Mesenteric fat pad (tissue), 1 donor: ENCODE measurements around the gene EYA3. TPM values are rescaled to one million over a fixed set of nuclear protein-coding genes. Genes with fewer than 3 reads are reported as not detected.

Experiments used
- DNase-seq: peaks from one replicate; pipeline ENCODE4 v3.0.0-alpha.2; 2020; ENCODE audit warnings: low spot score
- total RNA-seq: library from RNA; stranded (reverse); fragmentation: NEBNext Ultra II Directional; extraction: Animal tissue kit (Norgen Biotek cat#: 25700); gene quantifications from one replicate; pipeline ENCODE4 v1.2.1, GENCODE V29; 2021
- donor health status: DM: yes; HTN: yes; CAD: no.

Gene EYA3
- total RNA-seq, 1 donor from 2014 or later: 15.3 TPM

DNA sequence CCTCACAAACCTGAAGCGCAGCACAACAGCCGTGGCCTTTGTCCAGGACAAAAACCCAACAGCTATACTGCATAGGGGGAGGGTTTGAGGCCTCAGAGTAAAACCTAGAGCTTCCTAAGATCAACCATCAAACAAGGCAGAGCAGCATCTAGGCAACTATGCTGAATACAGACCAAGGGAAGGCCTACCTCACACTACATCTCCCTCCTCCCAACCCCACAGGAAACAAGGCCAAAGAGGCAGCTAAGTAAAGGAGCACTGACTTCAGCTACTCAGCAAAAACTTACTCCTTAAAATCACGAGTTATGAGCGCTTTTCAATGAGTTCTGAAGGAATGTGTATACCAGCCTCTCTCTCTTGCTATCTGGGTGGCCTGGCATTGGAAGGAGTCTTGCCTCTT is 116.3 kb downstream of the EYA3 start:
- no peak for DNase-seq

DNA sequence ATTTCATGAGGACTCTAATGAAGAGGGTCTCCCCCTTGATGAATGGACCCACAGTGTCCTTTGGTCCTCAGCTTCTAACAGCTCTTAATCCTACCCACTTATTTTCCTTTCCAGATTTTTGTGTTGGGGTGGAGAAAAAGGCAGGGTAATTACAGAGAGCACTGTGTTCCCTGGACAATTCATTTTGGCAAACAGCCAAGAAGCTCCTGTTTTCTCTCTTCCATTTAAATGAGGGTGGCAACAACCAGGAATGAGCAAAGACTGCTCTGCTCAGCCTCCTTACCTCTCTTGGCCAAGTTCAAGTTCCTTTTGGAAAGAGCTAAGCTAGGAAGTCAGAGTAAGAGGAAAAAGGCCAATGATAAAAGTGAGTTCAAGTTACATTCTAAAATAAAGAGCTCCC is 116.7 kb downstream of the EYA3 start:
- DNase-seq: no peak

DNA sequence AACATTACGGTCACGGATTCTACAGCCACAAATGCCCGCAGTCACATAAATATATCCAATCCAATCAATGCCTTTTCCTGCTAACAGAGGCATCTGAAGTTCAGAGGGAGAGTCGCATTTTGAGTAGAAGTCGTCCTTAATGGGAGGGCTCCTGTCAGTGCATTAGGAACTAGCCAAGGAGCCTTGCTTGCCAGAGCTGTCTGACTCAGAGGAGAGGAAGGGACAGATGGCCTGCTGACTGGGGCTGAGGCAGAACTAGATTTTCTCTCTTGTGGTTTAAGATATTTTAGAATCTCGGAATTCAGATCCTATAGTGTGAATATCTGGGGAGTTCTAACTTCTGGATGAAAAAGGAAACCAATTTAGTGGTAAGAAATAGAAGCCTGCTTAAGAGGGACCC is 118.0 kb downstream of the EYA3 start:
- peak; percentile 14 for DNase-seq

DNA sequence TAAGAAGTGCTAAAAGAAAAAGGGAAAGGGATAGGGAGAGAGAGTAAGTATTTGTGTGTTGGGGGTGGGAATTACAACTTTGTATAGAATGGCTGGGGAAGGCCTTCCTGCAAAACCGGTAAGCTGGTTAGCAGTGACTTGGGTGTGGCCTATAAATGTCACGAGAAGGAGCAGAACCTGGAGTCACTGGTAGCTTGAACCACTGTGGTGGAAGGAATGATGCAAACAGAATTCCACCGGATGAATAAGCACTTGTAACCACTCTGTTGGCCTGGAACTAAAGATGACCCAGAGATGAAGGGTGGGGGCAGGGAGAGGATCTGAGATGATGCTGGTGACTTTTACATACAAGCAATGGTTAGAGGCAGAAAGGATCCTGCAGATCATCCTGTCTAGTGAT is 119.7 kb downstream of the EYA3 start:
- no peak for DNase-seq

DNA sequence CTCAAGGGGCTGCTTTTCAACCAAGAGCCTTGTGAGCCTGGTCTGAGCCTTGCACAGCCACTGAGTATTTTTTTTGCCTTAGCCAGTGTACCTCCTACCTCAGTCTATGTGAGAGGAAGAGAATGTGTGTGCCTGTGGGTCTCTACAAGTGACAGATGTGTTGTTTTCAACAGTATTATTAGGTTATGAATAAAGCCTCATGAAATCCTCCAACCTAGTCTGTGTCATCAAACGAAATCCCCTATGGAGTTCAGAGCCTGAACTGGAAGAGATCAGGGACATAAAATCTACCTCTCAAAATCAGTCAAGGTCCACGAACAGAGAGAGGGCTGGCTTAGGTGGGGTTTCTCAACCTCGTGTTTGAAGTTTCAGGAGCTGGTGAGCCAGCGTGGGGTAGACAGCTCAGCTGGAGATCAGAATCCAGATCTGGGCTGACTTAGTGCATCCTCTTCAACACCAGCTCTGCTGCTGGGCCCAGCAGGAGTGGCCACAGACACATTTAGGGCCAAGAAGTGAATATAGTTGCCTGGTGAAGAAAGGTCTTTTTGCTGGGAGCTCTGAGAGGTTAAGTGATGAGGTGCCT is 120.4 kb downstream of the EYA3 start:
- DNase-seq: peak; percentile 16

DNA sequence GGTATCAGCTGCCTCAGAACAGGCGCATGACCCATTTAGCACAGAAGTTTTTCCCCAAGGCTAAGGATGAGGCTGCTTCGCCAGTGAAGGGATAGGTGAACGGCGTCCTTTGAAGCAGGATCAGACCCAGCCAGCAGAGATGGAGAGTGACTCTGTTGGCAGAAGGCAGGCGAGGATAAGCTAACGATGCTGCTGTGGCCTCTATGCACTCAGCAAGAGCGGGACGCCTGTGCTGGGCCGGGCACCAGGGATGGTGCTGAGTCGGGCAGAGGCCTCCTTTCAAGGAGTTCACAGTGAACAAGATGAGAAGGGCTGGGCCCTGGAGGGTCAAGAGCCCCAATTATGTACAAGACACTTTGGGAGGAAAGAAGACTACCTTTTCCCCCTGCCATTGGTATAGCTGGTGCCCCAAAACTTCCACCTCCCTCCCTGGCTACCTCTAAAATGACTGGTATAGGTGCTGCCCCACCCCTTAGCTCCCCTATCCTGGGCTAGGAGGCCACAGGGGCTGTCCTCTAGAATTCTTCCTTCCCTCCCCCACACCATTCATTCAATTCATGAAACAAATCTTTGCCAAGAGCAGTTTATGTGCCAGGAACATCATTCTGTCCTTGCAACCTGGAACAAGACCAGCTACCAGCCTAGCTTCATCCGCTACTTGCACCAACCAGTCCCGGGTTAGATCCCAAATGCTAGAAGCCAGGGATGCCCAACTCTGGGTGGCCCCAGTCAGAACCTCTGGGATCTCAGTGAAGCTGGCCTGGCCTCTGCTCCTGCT is 121.1 kb downstream of the EYA3 start:
- peak; percentile 73 for DNase-seq

DNA sequence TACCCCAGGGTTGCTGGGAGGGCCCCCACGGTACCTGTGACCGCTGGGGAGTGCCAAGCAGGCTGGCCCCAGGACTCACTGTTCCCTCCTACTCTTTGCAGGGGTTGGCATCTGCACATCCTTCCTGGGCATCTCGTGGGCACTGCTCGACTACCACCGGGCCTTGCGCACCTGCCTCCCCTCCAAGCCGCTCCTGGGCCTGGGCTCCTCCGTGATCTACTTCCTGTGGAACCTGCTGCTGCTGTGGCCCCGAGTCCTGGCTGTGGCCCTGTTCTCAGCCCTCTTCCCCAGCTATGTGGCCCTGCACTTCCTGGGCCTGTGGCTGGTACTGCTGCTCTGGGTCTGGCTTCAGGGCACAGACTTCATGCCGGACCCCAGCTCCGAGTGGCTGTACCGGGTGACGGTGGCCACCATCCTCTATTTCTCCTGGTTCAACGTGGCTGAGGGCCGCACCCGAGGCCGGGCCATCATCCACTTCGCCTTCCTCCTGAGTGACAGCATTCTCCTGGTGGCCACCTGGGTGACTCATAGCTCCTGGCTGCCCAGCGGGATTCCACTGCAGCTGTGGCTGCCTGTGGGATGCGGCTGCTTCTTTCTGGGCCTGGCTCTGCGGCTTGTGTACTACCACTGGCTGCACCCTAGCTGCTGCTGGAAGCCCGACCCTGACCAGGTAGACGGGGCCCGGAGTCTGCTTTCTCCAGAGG is 121.9 kb downstream of the EYA3 start:
- peak; percentile 47 for DNase-seq

DNA sequence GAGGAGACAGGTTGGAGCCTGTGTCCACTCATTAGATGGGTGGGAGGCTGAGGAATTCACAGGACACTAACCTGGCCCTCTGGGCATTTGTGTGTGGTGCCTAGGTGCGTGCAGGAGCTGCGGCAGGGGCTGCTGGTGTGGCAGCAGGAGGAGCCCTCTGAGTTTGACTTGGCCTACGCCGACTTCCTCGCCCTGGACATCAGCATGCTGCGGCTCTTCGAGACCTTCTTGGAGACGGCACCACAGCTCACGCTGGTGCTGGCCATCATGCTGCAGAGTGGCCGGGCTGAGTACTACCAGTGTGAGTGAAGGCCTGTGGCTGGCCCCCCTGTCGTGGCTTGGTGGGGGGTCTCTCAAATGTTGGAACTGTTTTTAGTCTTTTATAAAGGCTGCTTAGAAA is 125.0 kb downstream of the EYA3 start:
- DNase-seq: no peak

DNA sequence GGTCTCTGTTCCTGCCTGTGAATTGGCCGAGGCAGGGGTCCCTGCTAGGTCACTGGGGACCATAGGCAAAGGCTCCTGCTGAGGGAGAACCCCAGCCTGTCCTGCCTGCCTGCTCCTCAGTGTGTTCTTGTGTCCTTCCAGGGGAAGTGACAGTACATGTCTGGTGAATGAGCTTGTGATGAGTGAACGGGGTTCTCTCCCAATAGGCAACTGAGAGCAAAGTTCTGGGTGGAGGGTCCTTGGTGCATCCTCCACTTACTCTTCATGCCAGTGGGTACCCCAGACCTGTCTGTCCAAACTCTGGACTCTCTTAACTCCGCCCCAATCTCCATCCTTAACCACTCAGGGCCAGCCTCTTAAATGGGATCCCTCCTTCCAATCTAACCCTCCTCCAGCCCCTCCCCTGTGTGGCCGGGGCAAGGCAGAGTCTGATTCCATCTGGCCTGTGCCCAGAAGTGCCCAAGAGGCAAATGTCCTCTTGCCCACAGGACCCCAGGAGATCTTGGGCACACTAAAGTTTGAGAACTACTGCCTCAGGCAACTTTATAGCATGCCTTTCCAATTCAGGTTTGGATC is 126.7 kb downstream of the EYA3 start:
- no peak for DNase-seq

DNA sequence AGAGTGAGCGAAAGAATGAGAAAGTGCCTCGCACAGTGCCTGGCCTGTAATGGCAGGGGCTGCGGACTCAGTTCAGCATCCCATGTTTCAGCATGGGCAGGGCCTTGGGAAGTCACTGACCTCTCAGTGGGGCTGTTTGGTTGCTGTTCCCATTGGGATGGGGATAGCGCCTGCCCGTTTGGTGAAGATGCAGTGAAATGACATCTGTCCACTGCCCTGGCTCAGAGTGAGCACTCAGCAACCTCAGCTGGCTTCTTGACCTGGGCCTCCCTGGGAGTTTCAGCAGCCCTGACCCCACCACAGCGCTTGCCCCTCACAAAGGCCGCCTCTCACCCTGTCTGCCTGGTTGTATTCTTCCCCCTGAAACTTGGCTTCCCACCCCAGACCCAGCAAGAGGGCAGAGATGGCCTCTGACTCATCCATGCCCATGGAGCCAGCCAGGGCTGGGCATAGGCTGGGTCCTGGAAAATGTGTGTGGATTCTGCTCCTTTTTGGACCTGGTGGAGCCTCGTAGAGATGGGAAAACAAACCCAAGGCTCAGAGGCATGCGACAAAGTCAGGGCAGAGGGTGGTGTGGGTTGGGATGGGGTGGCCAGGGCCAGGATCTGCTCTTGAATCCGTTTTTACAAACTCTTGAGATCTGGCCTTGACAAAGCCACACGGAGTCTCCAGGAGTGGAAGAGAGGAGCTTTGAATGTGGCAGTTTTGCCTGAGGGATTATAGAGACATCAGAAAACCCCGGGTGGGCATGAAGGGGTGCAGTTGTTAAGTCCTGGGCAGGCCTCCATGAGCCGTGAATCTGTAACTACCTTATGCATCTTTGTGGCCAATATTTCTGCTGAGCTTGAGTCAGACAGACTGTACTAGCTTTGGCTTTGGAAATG is 127.4 kb downstream of the EYA3 start:
- DNase-seq: no peak

DNA sequence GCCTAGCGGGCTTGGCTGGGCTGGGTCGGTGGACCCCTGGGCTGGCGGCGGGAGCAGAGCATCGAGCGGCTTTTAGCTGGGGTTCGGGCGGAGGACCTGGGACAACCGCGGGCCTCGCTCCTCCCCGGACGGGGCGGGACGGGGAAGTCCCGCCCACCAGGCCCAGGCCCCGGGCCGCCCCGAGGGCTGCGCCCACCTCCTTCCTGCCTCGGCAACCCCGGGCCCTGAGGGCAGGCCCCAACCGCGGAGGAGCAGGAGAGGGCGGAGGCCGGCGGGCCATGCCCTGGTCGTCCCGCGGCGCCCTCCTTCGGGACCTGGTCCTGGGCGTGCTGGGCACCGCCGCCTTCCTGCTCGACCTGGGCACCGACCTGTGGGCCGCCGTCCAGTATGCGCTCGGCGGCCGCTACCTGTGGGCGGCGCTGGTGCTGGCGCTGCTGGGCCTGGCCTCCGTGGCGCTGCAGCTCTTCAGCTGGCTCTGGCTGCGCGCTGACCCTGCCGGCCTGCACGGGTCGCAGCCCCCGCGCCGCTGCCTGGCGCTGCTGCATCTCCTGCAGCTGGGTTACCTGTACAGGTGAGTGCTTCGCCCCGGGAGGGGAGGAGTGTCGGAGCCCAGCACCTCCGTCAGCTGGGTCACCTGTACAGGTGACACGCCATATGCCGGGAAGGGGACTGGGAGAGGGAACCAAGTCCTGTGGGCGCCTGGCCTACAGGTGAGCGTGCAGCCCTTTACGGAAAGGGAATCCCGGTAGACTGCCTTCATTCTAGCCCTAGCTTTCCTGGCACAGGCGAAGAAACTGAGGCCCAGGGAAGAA is 128.4 kb downstream of the EYA3 start, which contains the start of gene XKR8:
XKR8 (plus strand) TSS at position 182 of the 812 bp plus-strand sequence; CDS start at position 279, 97 bp downstream.
- peak; percentile 93 for DNase-seq

DNA sequence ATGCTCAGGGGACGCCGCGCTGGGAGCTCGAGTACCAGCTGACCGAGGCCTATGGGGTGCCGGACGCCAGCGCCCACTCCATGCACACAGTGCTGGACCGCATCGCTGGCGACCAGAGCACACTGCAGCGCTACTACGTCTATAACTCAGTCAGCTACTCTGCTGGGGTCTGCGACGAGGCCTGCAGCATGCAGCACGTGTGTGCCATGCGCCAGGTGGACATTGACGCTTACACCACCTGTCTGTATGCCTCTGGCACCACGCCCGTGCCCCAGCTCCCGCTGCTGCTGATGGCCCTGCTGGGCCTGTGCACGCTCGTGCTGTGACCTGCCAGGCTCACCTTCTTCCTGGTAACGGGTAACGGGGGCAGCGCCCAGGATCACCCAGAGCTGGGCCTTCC is 129.9 kb downstream of the EYA3 start:
- no peak for DNase-seq

DNA sequence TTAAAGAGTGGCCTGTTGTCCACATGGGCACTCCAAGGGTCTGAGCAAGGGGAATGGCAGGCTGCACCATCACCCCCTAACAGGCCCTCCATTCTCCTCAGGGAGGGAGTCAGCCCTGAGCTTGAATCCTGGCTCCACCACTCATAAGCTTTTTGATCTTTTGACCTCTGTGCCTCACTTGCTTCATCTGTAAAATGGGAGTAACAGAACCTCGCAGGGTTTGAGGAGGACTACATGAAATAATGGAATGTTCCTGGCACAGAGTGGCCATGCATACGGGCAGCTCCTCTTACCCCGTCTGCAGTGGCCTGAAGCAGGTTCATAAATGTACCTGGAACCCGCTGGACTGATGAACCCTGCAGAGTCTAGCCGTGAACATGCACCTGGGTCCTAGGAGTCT is 130.8 kb downstream of the EYA3 start:
- no peak for DNase-seq

DNA sequence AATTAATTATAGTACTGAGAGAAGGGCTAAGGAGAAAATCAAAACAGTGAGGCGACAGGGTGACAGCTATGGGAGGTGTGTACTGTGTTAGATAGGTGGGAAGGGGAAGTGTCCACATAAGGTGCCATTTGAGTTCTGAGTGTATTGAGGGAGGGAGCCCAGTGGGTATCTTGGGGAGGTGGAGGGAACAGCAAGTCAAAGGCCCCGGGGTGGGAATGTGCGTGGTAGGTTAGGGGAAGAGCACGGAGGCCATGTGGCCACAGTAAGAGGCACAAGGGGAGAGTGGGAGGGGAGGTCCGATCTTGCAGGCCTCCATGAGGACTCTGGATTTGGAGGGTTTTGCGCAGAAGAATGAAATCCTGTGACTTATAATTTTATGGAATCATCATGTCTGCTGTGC is 131.6 kb downstream of the EYA3 start:
- no peak for DNase-seq

DNA sequence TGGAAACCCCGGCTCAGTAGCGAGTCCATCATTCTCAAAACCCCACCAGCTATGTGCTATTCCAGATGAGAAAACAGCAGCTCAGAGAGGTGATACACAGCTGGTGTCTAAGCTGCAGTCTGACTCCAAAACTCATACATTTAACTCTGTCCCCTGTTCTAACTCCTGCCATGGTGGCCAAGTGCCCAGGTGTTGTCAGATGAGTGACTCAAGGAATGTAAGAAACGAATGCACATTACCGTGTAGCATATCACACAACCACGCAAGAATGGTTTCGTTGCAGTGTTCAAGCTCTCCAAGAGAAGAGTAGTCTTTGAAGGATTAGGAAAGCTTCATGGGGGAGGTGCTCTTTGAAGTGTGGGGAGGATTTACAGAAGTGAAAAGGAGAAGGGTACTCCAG is 133.3 kb downstream of the EYA3 start:
- DNase-seq: no peak

DNA sequence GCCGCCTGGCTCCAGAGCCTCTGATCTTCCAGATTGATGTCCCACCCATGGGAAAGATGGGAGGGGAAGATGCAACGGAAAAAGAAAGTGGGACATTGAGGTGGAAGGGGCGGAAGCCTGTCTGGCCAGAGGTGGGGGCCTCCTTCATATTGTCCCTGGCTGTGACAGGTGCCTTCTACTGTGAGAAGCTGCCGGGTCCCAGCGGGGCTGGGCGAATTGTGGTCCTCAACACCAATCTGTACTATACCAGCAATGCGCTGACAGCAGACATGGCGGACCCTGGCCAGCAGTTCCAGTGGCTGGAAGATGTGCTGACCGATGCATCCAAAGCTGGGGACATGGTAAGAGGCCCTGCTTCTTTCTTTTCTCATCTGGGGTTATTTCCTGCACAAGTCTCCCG is 134.2 kb downstream of the EYA3 start:
- no peak for DNase-seq

DNA sequence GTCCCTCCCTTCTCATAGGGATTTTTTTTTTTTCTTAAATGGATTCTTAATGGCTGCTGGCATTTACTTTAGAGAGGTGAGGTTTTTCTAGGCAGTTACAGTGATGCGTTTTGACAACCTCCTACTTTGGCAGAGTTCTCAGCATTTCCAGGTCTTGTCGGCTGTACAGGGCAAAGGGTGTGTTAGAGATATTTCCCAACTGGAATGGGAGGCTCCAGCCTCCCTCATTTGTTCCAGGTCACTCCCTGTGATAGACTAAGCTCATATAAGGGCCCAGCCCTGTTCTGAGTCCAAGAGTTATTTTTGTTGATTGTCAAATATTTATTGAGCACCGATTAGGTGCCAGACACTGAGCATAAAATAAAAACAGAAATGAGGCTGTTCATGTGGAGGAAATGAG is 136.3 kb downstream of the EYA3 start:
- no peak for DNase-seq

DNA sequence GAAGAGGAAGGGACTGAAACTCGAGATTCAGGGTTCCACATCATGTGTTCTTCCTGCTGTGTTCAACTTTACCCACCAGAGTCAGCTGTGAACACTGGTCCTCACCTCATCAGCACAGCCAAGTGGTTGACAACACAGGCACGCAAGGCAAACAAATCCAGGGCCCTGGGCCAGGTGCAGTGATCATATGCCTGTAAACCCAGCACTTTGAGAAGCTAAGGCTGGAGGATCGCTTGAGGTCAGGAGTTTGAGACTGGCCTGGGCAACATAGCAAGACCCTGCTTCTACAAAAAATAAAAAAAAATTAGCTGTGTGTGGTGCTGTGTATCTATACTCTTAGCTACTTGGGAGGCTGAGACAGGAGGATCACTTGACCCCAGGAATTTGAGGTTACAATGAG is 137.0 kb downstream of the EYA3 start:
- DNase-seq: no peak

DNA sequence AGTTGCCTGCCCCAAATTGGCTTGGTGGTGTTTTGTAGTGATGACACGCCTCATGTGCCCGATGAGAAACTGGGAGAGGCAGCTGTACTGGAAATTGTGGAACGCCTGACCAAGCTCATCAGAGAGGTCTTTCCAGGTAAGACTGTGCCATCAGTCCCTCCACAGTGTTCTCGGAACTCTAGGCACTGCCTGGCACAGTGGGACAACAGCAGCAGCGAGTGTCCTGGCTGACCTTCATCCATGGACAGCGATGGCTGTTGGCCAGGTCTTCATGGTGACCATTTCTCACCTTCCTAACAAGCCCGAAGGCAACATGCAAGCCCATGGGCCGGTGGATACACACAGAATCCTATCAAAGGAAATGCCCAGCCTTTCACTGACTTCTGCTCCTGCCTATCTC is 139.4 kb downstream of the EYA3 start:
- DNase-seq: no peak

DNA sequence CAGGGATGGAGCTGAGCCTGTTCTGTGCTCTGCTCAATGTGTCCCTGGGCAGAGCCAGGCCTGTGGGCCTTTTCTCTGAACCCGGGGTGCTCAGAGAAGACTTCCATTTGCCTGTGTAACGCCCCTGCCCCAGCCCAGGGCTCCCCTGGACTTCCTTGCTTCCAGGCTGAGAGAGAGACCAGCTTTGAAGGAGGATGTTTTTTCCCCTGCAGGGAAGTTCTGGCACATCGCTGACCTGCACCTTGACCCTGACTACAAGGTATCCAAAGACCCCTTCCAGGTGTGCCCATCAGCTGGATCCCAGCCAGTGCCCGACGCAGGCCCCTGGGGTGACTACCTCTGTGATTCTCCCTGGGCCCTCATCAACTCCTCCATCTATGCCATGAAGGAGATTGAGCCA is 143.4 kb downstream of the EYA3 start:
- DNase-seq: no peak
